Activated T-helper 17 cell treated with anti-CD3 and anti-CD28 coated beads, Interleukin-2, amount 50 U/mL, for 72 hours (primary cell): Measurements from ENCODE around the gene PTPRN2. TPM values are rescaled to one million over a fixed set of nuclear protein-coding genes. Genes with fewer than 3 reads are reported as not detected.

Experiments
- ATAC-seq: fragments of 150-1000 bp; cut with Tn5 transposase; replicated peaks from 2 replicates; pipeline ENCODE4 v1.10.0; 2021; ENCODE audit warnings: mild to moderate bottlenecking, moderate library complexity
- H3K27ac Mint-ChIP-seq: one replicate; pipeline ENCODE4 v1.8.0; 2022; ENCODE audit warnings: mixed read lengths
- H3K27me3 Mint-ChIP-seq: one replicate; pipeline ENCODE4 v1.8.0; 2022; ENCODE audit warnings: mixed read lengths
- H3K36me3 Mint-ChIP-seq: one replicate; pipeline ENCODE4 v1.8.0; 2022; ENCODE audit warnings: low read depth, mild to moderate bottlenecking, mixed read lengths
- H3K4me1 Mint-ChIP-seq: one replicate; pipeline ENCODE4 v1.8.0; 2022; ENCODE audit warnings: mixed read lengths
- H3K4me3 Mint-ChIP-seq: one replicate; pipeline ENCODE4 v1.8.0; 2022; ENCODE audit warnings: mild to moderate bottlenecking, mixed read lengths
- H3K9me3 Mint-ChIP-seq: one replicate; pipeline ENCODE4 v1.8.0; 2022; ENCODE audit warnings: mixed read lengths
- total RNA-seq, 2 donors: library from RNA; stranded (reverse); gene quantifications; one replicate each; pipeline ENCODE4 v1.2.3, GENCODE V29; 2022

PTPRN2 gene
- total RNA-seq, 2 donors from 2014 or later, result 0.48 to 1.4 TPM

DNA sequence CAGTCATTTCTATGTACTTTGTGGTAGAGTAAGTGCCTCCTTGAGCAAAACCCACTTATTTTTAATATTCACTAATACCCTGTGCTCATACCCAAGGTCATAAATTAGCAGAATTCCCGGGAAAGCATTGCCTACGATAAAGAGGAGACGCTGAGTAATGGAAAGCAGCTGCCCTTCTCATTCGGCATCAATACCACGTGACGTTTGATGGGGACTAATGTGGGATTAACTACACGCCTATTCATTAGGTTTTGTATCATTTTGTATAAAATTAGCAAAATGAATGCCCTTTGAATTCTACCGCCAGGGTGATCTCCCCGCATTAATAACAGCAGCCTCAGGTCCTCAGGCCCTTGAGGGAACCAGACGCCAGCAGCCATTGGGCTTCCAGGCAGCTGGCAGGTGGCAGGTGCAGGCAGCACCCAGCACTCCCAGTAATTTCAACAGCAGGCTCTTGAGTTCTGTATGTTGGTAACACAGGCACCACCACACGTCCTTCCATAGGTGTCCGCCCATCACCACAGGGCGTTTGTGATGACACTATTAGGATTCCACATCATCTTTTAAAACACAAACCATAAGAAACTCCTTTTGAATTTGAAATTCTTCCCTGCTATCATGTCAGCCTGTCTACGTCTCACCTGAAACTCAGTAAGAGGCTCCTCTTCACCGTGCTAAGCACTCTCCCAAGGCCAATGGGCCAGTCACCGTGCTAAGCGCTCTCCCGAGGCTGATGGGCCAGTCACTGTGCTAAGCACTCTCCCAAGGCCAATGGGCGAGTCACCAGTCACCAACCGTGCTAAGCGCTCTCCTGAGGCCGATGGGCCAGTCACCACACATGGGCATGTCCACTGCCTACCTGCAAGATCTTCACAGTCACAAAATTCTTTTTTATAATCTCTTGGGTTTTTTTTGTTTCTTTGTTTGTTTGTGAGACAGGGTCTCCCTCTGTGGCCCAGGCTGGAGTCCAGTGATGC lies 509.4 kb downstream of the PTPRN2 start:
- Mint-ChIP-seq H3K9me3 (no peaks in the 10 kb centered on the region), H3K27ac (no peak overlapping the region), H3K4me1 (no peaks in the 10 kb centered on the region), H3K4me3 (no peak overlapping the region), H3K36me3 (no peaks in the 10 kb centered on the region), H3K27me3 (no peaks in the 10 kb centered on the region)
- ATAC-seq, result no peak

DNA sequence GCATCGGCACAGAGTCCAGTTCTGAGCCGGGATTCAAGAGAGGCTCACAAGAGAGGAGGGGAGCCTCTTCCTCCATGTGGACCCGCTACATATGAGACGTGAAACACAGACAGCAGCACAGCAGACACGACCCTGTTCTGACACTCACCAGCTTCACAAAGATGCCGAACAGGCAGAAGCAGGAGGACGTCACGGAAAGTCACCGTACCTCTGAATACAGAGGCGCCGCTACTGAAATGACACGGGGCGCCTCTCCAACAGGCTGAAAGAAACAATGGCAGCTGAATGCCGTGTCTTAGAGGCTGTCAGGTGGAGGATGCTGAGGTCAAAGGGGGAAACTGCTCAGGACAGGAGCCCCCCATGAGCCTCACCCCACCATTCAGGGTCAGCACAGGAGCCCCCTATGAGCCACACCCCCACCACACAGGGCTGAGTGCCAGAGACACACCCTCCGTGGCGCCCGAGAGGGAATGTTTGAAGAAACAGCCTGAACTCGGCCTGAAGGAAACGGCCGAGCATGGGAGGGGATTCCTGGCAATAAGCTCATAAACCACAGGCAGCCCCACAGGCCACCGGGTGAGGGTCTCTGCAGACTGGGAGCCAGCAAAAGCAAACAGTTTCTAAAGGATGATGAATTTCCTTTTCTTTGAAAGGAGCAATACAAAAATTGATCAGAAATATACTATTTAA lies 510.3 kb downstream of the PTPRN2 start:
- H3K9me3 Mint-ChIP-seq, result no peaks in the 10 kb centered on the region
- H3K4me1 Mint-ChIP-seq, result no peaks in the 10 kb centered on the region
- H3K4me3 Mint-ChIP-seq, result no peak overlapping the region
- H3K27ac Mint-ChIP-seq, result no peak overlapping the region
- no peaks in the 10 kb centered on the region for H3K36me3 Mint-ChIP-seq
- no peak for ATAC-seq
- no peaks in the 10 kb centered on the region for H3K27me3 Mint-ChIP-seq

DNA sequence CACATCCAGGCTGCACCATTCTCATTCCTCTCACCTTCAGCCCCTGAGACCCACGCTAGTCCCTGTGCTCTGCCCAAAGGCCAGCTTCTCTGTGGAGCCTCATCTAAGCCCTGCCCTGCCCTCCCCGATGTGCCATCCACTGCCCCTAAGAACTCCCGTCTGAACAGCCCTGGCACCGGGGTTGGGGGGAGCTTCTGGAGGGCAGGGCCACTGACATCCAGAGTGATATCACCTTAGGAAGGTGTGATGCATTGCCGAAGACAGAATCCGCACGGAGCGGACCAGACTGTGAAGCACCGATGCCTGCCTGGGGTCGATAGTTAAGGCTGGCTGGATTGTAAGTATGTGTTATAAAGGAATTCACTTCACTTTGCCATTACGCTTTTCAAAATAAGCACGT lies 511.0 kb downstream of the PTPRN2 start:
- Mint-ChIP-seq H3K4me3 (no peak overlapping the region), H3K27ac (no peak overlapping the region), H3K4me1 (no peaks in the 10 kb centered on the region), H3K9me3 (no peaks in the 10 kb centered on the region), H3K36me3 (no peaks in the 10 kb centered on the region), H3K27me3 (no peaks in the 10 kb centered on the region)
- no peak for ATAC-seq

DNA sequence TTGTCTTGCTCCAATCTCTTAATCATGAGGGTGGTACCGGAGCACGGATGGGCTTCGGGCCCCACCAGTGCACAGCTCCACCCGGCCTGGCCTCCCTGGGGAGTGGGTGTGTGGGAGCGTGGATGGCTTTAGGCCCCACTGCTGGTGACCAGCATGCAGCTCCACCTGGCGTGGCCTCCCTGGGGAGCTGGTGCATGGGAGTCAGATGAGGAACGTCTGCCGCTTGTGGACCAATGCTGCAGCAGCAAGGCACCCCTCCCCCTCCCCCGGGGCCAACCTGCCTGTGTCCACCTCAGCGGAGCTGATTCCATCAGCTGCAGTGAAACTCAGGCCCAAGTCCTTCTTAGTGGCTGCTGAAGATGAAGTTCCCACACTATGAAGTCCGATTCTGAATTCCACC lies 511.4 kb downstream of the PTPRN2 start:
- no peak for ATAC-seq
- H3K27ac Mint-ChIP-seq, result no peak overlapping the region
- no peaks in the 10 kb centered on the region for H3K4me1 Mint-ChIP-seq
- no peaks in the 10 kb centered on the region for H3K36me3 Mint-ChIP-seq
- no peaks in the 10 kb centered on the region for H3K9me3 Mint-ChIP-seq
- no peaks in the 10 kb centered on the region for H3K27me3 Mint-ChIP-seq
- H3K4me3 Mint-ChIP-seq, result no peak overlapping the region

DNA sequence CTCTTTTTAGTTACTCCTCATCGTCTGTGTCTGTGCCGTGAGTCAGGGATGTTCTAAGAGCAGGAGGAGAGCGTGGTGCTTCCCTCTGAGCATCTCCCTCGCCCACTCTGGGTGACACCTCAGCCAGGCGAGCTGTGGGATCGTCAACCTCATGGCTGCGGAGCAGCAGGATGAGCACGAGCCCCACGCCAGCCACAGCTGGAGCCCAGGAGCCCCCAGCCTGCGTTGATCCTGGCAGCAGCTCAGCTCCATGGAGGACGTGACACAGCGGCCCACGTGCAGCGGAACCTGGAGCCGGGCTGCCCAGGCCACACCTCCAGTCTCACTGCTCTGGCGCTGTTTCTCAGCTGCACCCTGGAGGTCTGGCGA lies 512.0 kb downstream of the PTPRN2 start:
- Mint-ChIP-seq H3K4me3 (no peak overlapping the region), H3K36me3 (no peaks in the 10 kb centered on the region), H3K4me1 (no peaks in the 10 kb centered on the region), H3K9me3 (no peaks in the 10 kb centered on the region), H3K27me3 (no peaks in the 10 kb centered on the region), H3K27ac (no peak overlapping the region)
- ATAC-seq, result no peak

DNA sequence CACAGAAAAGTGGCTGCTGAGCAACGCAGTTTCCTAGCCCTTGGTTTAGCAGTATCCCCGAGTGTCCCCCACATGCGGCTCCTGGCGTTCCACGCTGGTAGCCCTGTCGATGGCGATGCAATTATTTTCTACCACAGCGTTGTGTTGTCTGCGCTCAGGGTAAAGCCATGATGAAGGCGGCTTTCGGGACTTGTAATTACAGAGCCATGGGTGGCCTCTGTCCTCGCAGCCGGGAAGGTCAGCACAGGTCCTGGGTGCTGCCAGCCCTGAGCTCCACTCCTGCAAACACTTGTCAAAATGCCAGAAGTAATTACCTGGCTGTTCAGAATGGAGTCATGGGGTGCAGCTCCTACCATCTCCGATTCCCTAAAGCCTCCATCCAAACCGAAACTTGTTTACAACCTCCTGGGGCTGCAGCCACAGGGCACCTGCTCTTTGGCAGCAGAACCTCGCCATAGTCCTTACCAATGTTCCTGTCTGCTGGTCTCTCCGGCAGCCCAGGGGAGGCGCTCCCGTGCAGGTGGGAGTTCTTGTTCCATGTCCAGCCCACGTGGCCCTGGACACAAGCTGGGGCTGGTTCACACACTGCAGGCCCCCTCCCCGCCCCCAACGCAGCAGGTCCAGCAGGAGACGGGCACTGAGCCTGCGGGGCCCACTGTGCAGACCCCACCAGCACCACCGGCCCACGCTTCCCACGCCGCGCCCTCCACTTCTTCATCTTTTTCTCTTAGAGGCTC lies 512.6 kb downstream of the PTPRN2 start:
- H3K27ac Mint-ChIP-seq, result no peak overlapping the region
- ATAC-seq, result no peak
- H3K27me3 Mint-ChIP-seq, result no peaks in the 10 kb centered on the region
- H3K36me3 Mint-ChIP-seq, result no peaks in the 10 kb centered on the region
- no peaks in the 10 kb centered on the region for H3K4me1 Mint-ChIP-seq
- no peaks in the 10 kb centered on the region for H3K9me3 Mint-ChIP-seq
- H3K4me3 Mint-ChIP-seq, result no peak overlapping the region

DNA sequence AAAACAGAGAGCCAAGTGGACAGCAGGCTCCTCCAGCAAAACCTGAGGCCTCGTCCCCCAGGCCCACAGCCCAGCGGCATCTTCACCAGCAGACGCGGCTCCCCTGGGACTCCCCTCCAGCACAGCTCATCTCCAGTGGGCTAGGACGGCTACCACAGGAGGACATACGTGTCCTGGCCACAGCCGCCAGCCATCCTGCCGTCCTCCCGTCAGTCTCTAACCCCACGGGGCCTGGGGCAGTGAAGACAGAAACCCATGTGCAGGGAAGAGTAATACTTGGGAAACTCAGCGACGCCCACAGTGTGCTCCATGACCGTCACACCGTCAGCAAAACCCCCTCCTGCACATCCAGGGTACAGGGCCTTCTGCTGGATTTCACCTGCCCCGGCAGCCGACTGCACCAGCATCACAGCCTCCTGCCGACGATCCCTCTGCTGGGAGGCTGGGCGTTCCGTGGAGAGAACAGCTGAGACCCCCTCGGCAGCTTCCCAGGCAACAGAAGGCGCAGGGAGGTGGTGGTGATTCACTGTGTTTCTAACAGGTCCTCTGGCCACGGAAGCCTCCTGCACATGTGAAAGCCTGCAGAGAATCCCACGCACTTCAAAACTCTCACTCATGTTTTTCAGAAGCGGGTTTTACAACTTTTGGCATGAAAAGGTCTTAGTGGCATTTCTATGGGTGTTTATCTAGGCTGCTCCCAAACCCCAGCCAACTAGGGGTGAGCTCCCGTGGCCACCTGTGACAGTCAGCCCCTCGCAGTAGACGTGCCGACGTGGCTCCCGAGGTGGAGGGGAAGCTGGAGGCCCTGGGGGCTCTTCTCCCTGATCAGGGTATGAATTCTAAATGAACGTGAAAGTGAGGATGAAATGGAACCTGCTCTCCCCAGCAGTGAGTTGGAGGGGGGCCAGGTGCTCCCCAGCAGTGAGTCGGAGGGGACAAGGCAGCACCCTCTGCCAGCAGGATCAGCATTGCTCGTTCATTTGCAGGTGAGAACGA lies 513.5 kb downstream of the PTPRN2 start:
- Mint-ChIP-seq H3K9me3 (no peaks in the 10 kb centered on the region), H3K27me3 (no peaks in the 10 kb centered on the region), H3K27ac (no peak overlapping the region), H3K4me1 (no peaks in the 10 kb centered on the region), H3K4me3 (no peak overlapping the region), H3K36me3 (no peaks in the 10 kb centered on the region)
- ATAC-seq, result no peak

DNA sequence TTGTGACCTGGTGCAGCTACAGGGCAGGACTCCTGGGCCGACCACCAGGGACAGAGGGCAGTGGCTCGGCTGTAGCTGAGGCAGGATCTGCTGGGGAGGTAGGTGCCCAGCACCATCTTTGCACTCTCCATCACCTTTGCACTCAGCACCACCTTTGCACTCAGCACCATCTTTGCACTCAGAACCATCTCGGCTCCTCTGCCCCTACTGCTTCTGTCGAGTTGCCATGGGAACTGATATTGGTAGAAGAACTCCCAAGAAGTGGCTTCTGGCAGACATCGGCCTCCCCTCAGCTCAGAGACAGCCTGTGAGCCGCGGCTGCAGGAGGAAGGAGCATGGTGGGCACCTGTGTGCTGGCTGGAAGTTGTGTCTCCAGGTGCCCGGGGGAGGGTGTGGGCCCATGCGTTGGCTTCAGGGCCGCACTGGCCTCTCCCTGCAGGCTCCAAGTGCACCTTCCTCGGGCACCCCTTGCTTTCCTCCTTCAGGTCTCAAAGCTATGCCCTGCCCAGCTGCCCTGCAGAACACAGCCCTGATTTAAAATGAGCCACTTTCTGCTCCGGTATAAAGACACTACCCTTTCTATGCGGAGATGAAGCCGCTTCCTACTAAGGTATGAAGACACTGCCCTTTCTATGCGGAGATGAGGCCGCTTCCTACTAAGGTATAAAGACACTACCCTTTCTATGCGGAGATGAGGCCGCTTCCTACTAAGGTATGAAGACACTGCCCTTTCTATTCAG lies 514.5 kb downstream of the PTPRN2 start:
- Mint-ChIP-seq H3K27me3 (no peaks in the 10 kb centered on the region), H3K36me3 (no peaks in the 10 kb centered on the region), H3K4me1 (no peaks in the 10 kb centered on the region)

DNA sequence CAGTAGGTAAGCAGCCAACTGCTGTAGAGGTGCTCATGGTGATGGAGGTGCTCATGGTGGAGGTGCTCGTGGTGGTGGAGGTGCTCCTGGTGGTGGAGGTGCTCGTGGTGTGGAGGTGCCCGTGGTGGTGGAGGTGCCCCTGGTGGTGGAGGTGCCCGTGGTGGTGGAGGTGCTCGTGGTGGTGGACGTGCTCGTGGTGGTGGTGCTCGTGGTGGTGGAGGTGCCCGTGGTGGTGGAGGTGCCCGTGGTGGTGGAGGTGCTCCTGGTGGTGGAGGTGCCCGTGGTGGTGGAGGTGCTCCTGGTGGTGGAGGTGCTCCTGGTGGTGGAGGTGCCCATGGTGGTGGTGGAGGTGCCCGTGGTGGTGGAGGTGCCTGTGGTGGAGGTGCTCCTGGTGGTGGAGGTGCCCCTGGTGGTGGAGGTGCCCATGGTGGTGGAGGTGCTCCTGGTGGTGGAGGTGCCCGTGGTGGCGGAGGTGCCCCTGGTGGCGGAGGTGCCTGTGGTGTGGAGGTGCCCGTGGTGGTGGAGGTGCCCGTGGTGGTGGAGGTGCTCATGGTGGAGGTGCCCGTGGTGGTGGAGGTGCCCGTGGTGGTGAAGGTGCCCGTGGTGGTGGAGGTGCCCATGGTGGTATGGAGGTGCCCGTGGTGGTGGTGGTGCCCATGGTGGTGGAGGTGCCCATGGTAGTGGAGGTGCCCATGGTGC lies 517.3 kb downstream of the PTPRN2 start:
- H3K27ac Mint-ChIP-seq, result no peak overlapping the region
- no peak overlapping the region for H3K4me3 Mint-ChIP-seq
- H3K36me3 Mint-ChIP-seq, result no peaks in the 10 kb centered on the region
- ATAC-seq, result no peak
- H3K27me3 Mint-ChIP-seq, result peaks cover 5% of the 10 kb centered on the region
- H3K4me1 Mint-ChIP-seq, result no peaks in the 10 kb centered on the region
- no peaks in the 10 kb centered on the region for H3K9me3 Mint-ChIP-seq

More for the DNA sequence above, 514.5 kb downstream of the PTPRN2 start:
- Mint-ChIP-seq H3K27ac (no peak overlapping the region), H3K4me3 (no peak overlapping the region), H3K9me3 (no peaks in the 10 kb centered on the region)
- no peak for ATAC-seq

DNA sequence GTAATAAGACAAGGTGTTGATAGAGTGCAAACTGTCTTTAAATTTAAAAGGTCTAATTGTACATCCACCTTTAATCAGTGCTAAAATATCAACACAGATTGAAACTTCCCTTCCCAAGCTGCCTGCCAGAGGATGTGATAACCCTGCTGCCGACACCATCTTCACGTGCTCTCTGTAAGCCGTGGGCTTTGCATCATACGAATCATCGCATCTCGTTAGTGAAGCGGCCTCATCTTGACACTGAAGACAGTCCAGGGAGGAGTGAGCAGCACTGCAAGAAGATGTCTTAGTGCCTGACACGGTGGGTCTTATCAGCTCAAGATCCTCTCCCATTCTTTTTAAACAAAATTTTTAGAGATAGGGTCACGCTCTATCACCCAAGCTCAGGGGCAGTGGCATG lies 518.8 kb downstream of the PTPRN2 start:
- Mint-ChIP-seq H3K27me3 (peaks cover 5% of the 10 kb centered on the region), H3K9me3 (no peaks in the 10 kb centered on the region), H3K27ac (no peak overlapping the region), H3K4me3 (no peak overlapping the region), H3K4me1 (no peaks in the 10 kb centered on the region), H3K36me3 (no peaks in the 10 kb centered on the region)
- no peak for ATAC-seq

DNA sequence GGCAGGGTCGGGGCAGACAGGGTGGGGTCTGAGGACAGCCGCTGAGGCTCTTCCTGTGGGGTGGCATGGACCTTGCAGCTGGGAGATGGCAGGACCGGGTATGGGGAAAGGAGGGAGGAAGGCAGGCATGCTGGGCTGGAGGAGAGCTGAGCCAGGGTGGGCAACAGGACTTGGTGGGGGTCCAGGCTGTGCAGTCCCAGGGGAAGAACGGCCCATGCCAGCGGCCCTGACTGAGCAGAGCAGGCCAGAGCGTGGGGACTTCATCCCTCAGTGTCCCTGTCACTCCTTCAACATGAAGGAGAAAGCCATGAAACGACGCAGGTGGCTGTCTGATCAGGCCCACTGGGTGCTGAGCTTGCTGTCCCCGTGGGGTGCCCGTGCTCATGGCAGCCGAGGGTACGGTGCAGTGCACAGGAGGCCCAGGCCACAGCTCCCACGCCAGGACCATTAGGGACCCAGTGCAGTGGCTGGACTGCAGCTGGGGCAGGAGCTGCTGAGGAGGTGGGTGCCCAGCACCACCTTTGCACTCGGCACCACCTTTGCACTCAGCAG lies 519.6 kb downstream of the PTPRN2 start:
- ATAC-seq, result no peak
- Mint-ChIP-seq H3K4me3 (no peak overlapping the region), H3K36me3 (no peaks in the 10 kb centered on the region), H3K27ac (no peak overlapping the region), H3K4me1 (no peaks in the 10 kb centered on the region), H3K9me3 (no peaks in the 10 kb centered on the region), H3K27me3 (peaks cover 5% of the 10 kb centered on the region)

DNA sequence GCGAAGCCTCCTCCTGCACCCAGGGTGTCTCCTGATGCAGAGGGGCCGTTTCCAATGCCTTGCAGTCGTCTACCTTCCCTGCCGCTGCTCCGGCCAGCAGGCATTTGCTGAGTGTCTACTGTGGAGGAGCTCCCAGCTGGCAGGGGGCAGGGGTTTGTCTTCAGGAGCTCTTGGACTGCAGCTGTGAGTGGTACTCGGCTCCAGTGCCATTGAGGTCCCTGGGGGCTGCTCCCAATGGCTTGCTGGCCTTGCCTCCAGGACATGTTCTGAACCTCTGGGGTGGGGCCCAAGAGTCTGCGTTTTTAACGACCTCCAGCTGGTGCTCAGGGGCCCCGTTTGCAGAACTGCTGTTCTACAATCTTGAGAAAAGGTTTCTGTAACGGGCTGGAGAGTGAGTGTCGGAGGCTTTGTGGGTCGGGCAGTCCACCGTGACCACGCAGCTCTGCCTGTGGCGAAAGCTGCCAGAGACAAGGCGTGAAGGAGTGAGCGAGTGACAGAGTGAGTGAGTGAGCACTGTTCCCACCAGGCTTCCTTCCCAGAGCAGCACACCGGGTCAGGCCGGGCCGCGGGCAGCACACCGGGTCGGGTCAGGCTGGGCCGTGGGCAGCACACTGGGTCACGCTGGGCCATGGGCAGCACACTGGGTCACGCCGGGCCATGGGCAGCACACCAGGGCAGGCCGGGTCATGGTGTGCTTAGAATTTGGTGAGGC lies 520.2 kb downstream of the PTPRN2 start:
- no peaks in the 10 kb centered on the region for H3K4me1 Mint-ChIP-seq
- ATAC-seq, result no peak
- H3K9me3 Mint-ChIP-seq, result no peaks in the 10 kb centered on the region
- H3K4me3 Mint-ChIP-seq, result no peak overlapping the region
- no peaks in the 10 kb centered on the region for H3K36me3 Mint-ChIP-seq
- peaks cover 5% of the 10 kb centered on the region for H3K27me3 Mint-ChIP-seq
- H3K27ac Mint-ChIP-seq, result no peak overlapping the region
